ENCODE results near the gene DNPH1. TPM values are rescaled to one million over a fixed set of nuclear protein-coding genes. Genes with fewer than 3 reads are reported as not detected.
A peak's percentile ranks its signal among the peaks of the same experiment; 100 is the strongest.

DNPH1 gene
- total RNA-seq, 1 experiment from 2014 or later: 82.6 TPM

GRCh38 chr6:43211955-43212354 lies 17.3 kb downstream of the DNPH1 start:
- no peaks in the 10 kb centered on the region for H3K9me3 Mint-ChIP-seq (ENCODE audit: low read depth, unreplicated experiment)
- peak; percentile 9 for TF ChIP-seq CTCF (IDR thresholded peaks at IDR 0.05; ENCODE audit: unreplicated experiment)
- DNase-seq: peak; percentile 36
- peak overlapping the region; percentile 92 for H3K27ac Mint-ChIP-seq (ENCODE audit: unreplicated experiment)
- peak overlapping the region; percentile 62 for H3K4me3 Mint-ChIP-seq (ENCODE audit: low read depth, unreplicated experiment)
- no TSS peak for BruUV-seq (replicated peaks)
- intact Hi-C loops (cut with micrococcal nuclease; ENCODE audit: unreplicated experiment): no loop called here
- peaks cover 19% of the 10 kb centered on the region for H3K4me1 Mint-ChIP-seq (ENCODE audit: low read depth, unreplicated experiment)
- H3K36me3 Mint-ChIP-seq (ENCODE audit: insufficient read depth, unreplicated experiment): peaks cover 10% of the 10 kb centered on the region
- H3K27me3 Mint-ChIP-seq (ENCODE audit: unreplicated experiment): no peaks in the 10 kb centered on the region
- CTCF ChIA-PET: interaction anchor here (0.5 to 0.8 kb wide), 3 partner anchors 12 to 306 kb away, joined by 3 to 5 read pairs (median 3); no protein-coding TSS in a partner anchor

GRCh38 chr6:43207286-43207685 lies 22.0 kb downstream of the DNPH1 start:
- intact Hi-C loops (cut with micrococcal nuclease; ENCODE audit: unreplicated experiment): no loop called here
- H3K9me3 Mint-ChIP-seq (ENCODE audit: low read depth, unreplicated experiment): no peaks in the 10 kb centered on the region
- CTCF ChIA-PET: no interaction called here
- H3K27me3 Mint-ChIP-seq (ENCODE audit: unreplicated experiment): no peaks in the 10 kb centered on the region
- H3K4me3 Mint-ChIP-seq (ENCODE audit: low read depth, unreplicated experiment): no peak overlapping the region
- no peak for DNase-seq
- peaks cover 10% of the 10 kb centered on the region for H3K36me3 Mint-ChIP-seq (ENCODE audit: insufficient read depth, unreplicated experiment)
- no peak overlapping the region for H3K27ac Mint-ChIP-seq (ENCODE audit: unreplicated experiment)
- no TSS peak for BruUV-seq (replicated peaks)
- peaks cover 19% of the 10 kb centered on the region for H3K4me1 Mint-ChIP-seq (ENCODE audit: low read depth, unreplicated experiment)
- no peak for TF ChIP-seq CTCF (IDR thresholded peaks at IDR 0.05; ENCODE audit: unreplicated experiment)

GRCh38 chr6:43205849-43206248 lies 23.4 kb downstream of the DNPH1 start:
- no peaks in the 10 kb centered on the region for H3K27me3 Mint-ChIP-seq (ENCODE audit: unreplicated experiment)
- no peak for DNase-seq
- H3K36me3 Mint-ChIP-seq (ENCODE audit: insufficient read depth, unreplicated experiment): peaks cover 5% of the 10 kb centered on the region
- CTCF ChIA-PET: no interaction called here
- H3K4me1 Mint-ChIP-seq (ENCODE audit: low read depth, unreplicated experiment): peaks cover 5% of the 10 kb centered on the region
- H3K9me3 Mint-ChIP-seq (ENCODE audit: low read depth, unreplicated experiment): no peaks in the 10 kb centered on the region
- no TSS peak for BruUV-seq (replicated peaks)
- H3K27ac Mint-ChIP-seq (ENCODE audit: unreplicated experiment): no peak overlapping the region
- H3K4me3 Mint-ChIP-seq (ENCODE audit: low read depth, unreplicated experiment): no peak overlapping the region
- intact Hi-C loops (cut with micrococcal nuclease; ENCODE audit: unreplicated experiment): no loop called here
- TF ChIP-seq CTCF (IDR thresholded peaks at IDR 0.05; ENCODE audit: unreplicated experiment): no peak

- DNase-seq: no peak
- Mint-ChIP-seq H3K4me3 (ENCODE audit: low read depth, unreplicated experiment) (no peak overlapping the region), H3K27ac (ENCODE audit: unreplicated experiment) (no peak overlapping the region), H3K4me1 (ENCODE audit: low read depth, unreplicated experiment) (no peaks in the 10 kb centered on the region), H3K36me3 (ENCODE audit: insufficient read depth, unreplicated experiment) (peaks cover 5% of the 10 kb centered on the region), H3K27me3 (ENCODE audit: unreplicated experiment) (no peaks in the 10 kb centered on the region), H3K9me3 (ENCODE audit: low read depth, unreplicated experiment) (no peaks in the 10 kb centered on the region)
- CTCF ChIA-PET: no interaction called here
- intact Hi-C loops (cut with micrococcal nuclease; ENCODE audit: unreplicated experiment): no loop called here
- no peak for TF ChIP-seq CTCF (IDR thresholded peaks at IDR 0.05; ENCODE audit: unreplicated experiment)
- no TSS peak for BruUV-seq (replicated peaks)
These were observed 24.8 kb downstream of the DNPH1 start for GRCh38 chr6:43204271-43205105.
